BLaER1 treated with 17β-estradiol and CSF1 and Interleukin-3, amounts not matched to agents 10 nM and 100 nM (cell line): ENCODE results near the gene REV3L.
A peak's percentile ranks its signal among the peaks of the same experiment; 100 is the strongest.

Source experiments
- H3K27ac ChIP-seq, 11 experiments: shearing (Covaris generic); formaldehyde crosslinking; 2 replicates each; pipeline ENCODE4 v1.8.1; 2022
- H3K27me3 ChIP-seq, 11 experiments: shearing (Covaris generic); formaldehyde crosslinking; 2 replicates each; pipeline ENCODE4 v1.8.1; 2022
- H3K36me3 ChIP-seq, 11 experiments: shearing (Covaris generic); formaldehyde crosslinking; 2 replicates each; pipeline ENCODE4 v1.8.1; 2022
- H3K4me1 ChIP-seq, 10 experiments: shearing (Covaris generic); formaldehyde crosslinking; 2 replicates each; pipeline ENCODE4 v1.8.1; 2022
- H3K4me2 ChIP-seq, 11 experiments: shearing (Covaris generic); formaldehyde crosslinking; 2 replicates each; pipeline ENCODE4 v1.8.1; 2022
- H3K4me3 ChIP-seq, 10 experiments: shearing (Covaris generic); formaldehyde crosslinking; 2 replicates each; pipeline ENCODE4 v1.8.1; 2022
- H3K9ac ChIP-seq, 11 experiments: shearing (Covaris generic); formaldehyde crosslinking; 2 replicates each; pipeline ENCODE4 v1.8.1; 2022
- H3K9me3 ChIP-seq, 11 experiments: shearing (Covaris generic); formaldehyde crosslinking; replicated peaks in 1 of 11; 2 replicates each; pipeline ENCODE4 v1.8.1; 2022
- H4K20me1 ChIP-seq, 11 experiments: shearing (Covaris generic); formaldehyde crosslinking; 2 replicates each; pipeline ENCODE4 v1.8.1; 2022
- Cebpa-rat ChIP-seq, 11 experiments: shearing (Covaris generic); IDR thresholded peaks; 2 replicates each; pipeline ENCODE4 v1.8.1; 2022

Gene REV3L

GRCh38 chr6:111254779-111255166, 228.2 kb downstream of the REV3L start:
- Histone ChIP-seq H4K20me1 (peaks cover 0 to 1% (median 0%) of the 10 kb centered on the region in 11 experiments; a peak in 1 of 22 replicates), H3K4me2 (no peak overlapping the region), H3K9me3 (no peaks in the 10 kb centered on the region), H3K9ac (no peak overlapping the region), H3K4me3 (no peak overlapping the region), H3K4me1 (peaks cover 1 to 8% (median 4%) of the 10 kb centered on the region in 10 experiments; a peak in 18 of 20 replicates), H3K27me3 (no peaks in the 10 kb centered on the region), H3K27ac (no peak overlapping the region), H3K36me3 (no peaks in the 10 kb centered on the region)
- no peak for TF ChIP-seq Cebpa-rat (IDR thresholded peaks at IDR 0.05)

- H3K27me3 ChIP-seq: no peaks in the 10 kb centered on the region
- no peaks in the 10 kb centered on the region for H4K20me1 ChIP-seq
- H3K36me3 ChIP-seq: no peaks in the 10 kb centered on the region
- H3K27ac ChIP-seq: no peak overlapping the region
- H3K4me1 ChIP-seq: peaks cover 0 to 6% (median 2%) of the 10 kb centered on the region in 10 experiments; a peak in 6 of 20 replicates
- H3K4me2 ChIP-seq: no peak overlapping the region
- no peak overlapping the region for H3K4me3 ChIP-seq
- H3K9me3 ChIP-seq: no peaks in the 10 kb centered on the region
- TF ChIP-seq Cebpa-rat (IDR thresholded peaks at IDR 0.05): no peak
- H3K9ac ChIP-seq: no peak overlapping the region
Measured at GRCh38 chr6:111254004-111254778, 228.8 kb downstream of the REV3L start.

- H3K4me1 ChIP-seq: peaks cover 0 to 6% (median 0%) of the 10 kb centered on the region in 10 experiments; a peak in 5 of 20 replicates
- no peaks in the 10 kb centered on the region for H4K20me1 ChIP-seq
- no peaks in the 10 kb centered on the region for H3K9me3 ChIP-seq
- H3K27ac ChIP-seq: no peak overlapping the region
- no peak overlapping the region for H3K4me3 ChIP-seq
- H3K4me2 ChIP-seq: no peak overlapping the region
- no peak for TF ChIP-seq Cebpa-rat (IDR thresholded peaks at IDR 0.05)
- no peaks in the 10 kb centered on the region for H3K27me3 ChIP-seq
- no peaks in the 10 kb centered on the region for H3K36me3 ChIP-seq
- H3K9ac ChIP-seq: no peak overlapping the region
Measured at GRCh38 chr6:111252726-111253125, 230.3 kb downstream of the REV3L start.

- no peak overlapping the region for H3K9ac ChIP-seq
- H3K4me3 ChIP-seq: no peak overlapping the region
- 0 out of 22 replicates have a peak overlapping the region, but pooled peaks of 1 of the 11 experiments have one; percentile 3 for H3K27ac ChIP-seq
- H3K9me3 ChIP-seq: no peaks in the 10 kb centered on the region
- TF ChIP-seq Cebpa-rat (IDR thresholded peaks at IDR 0.05): no peak
- no peaks in the 10 kb centered on the region for H3K36me3 ChIP-seq
- no peaks in the 10 kb centered on the region for H3K27me3 ChIP-seq
- peaks cover 0 to 6% (median 0%) of the 10 kb centered on the region in 10 experiments; a peak in 5 of 20 replicates for H3K4me1 ChIP-seq
- peak overlapping the region in 2 of 11 experiments; percentile 18 to 46; a peak in 3 of 22 replicates for H3K4me2 ChIP-seq
- H4K20me1 ChIP-seq: no peaks in the 10 kb centered on the region
Measured at GRCh38 chr6:111250791-111251354, 232.1 kb downstream of the REV3L start.
